ENCODE data around the gene PDLIM5.

PDLIM5 gene

GRCh38 chr4:94516999-94517398 lies 65.3 kb downstream of the PDLIM5 start:
- Histone ChIP-seq H3K23ac (ENCODE audit: low read length in 2 of 2) (no peak overlapping the region), H4K91ac (ENCODE audit: low read length) (no peak overlapping the region), H2BK5ac (ENCODE audit: low read depth, low read length, poor library complexity, severe bottlenecking) (no peak overlapping the region), H3K79me1 (replicated peaks; ENCODE audit: low read length, poor library complexity, severe bottlenecking) (peaks cover 2% of the 10 kb centered on the region), H3K4me3 (ENCODE audit: insufficient read depth in 1 of 2, low read depth in 1 of 2, low read length in 2 of 2) (no peak overlapping the region), H3K18ac (ENCODE audit: low read depth in 1 of 2, low read length in 2 of 2) (no peak overlapping the region), H3K36me3 (ENCODE audit: control insufficient read depth in 1 of 2, insufficient read depth in 2 of 2, low read depth in 1 of 2, low read length in 2 of 2) (peaks cover 0 to 8% of the 10 kb centered on the region in 2 experiments), H2BK120ac (ENCODE audit: low read depth, low read length) (no peak overlapping the region), H3K4ac (ENCODE audit: low read depth in 1 of 2, low read length in 2 of 2) (no peak overlapping the region), H3K27ac (ENCODE audit: low read length, poor library complexity, severe bottlenecking) (peak overlapping the region; percentile 12), H2AK5ac (ENCODE audit: low read length, severe bottlenecking) (peak overlapping the region; percentile 77), H3K9me3 (ENCODE audit: control insufficient read depth, low read length) (no peaks in the 10 kb centered on the region), H3K14ac (ENCODE audit: low read length in 2 of 2) (no peak overlapping the region), H2BK15ac (ENCODE audit: low read depth, poor library complexity, severe bottlenecking) (no peak overlapping the region), H2AFZ (ENCODE audit: low read depth, low read length) (no peak overlapping the region), H3K9ac (ENCODE audit: low read length) (no peak overlapping the region), H3K4me1 (ENCODE audit: control insufficient read depth, insufficient read depth, low read depth, low read length) (peaks cover 3% of the 10 kb centered on the region), H3K4me2 (ENCODE audit: low read length, poor library complexity, severe bottlenecking) (no peak overlapping the region), H4K8ac (ENCODE audit: low read length) (no peak overlapping the region), H2BK12ac (ENCODE audit: low read length in 2 of 2) (no peak overlapping the region), H3K27me3 (ENCODE audit: control insufficient read depth in 1 of 2, insufficient read depth in 1 of 2, low read length in 2 of 2) (no peaks in the 10 kb centered on the region)
- peak; percentile 26 for DNase-seq
- 75% methylated on average over 2 of the region's 5 CpGs for WGBS

GRCh38 chr4:94517492-94517891 lies 65.8 kb downstream of the PDLIM5 start:
- Histone ChIP-seq H3K4ac (ENCODE audit: low read depth in 1 of 2, low read length in 2 of 2) (no peak overlapping the region), H2AFZ (ENCODE audit: low read depth, low read length) (no peak overlapping the region), H3K14ac (ENCODE audit: low read length in 2 of 2) (no peak overlapping the region), H3K4me1 (ENCODE audit: control insufficient read depth, insufficient read depth, low read depth, low read length) (peaks cover 3% of the 10 kb centered on the region), H3K18ac (ENCODE audit: low read depth in 1 of 2, low read length in 2 of 2) (no peak overlapping the region), H2BK120ac (ENCODE audit: low read depth, low read length) (no peak overlapping the region), H3K9me3 (ENCODE audit: control insufficient read depth, low read length) (no peaks in the 10 kb centered on the region), H3K79me1 (replicated peaks; ENCODE audit: low read length, poor library complexity, severe bottlenecking) (peaks cover 2% of the 10 kb centered on the region), H3K27ac (ENCODE audit: low read length, poor library complexity, severe bottlenecking) (no peak overlapping the region), H3K4me3 (ENCODE audit: insufficient read depth in 1 of 2, low read depth in 1 of 2, low read length in 2 of 2) (no peak overlapping the region), H4K8ac (ENCODE audit: low read length) (no peak overlapping the region), H3K4me2 (ENCODE audit: low read length, poor library complexity, severe bottlenecking) (no peak overlapping the region), H2BK15ac (ENCODE audit: low read depth, poor library complexity, severe bottlenecking) (no peak overlapping the region), H2BK5ac (ENCODE audit: low read depth, low read length, poor library complexity, severe bottlenecking) (no peak overlapping the region), H3K36me3 (ENCODE audit: control insufficient read depth in 1 of 2, insufficient read depth in 2 of 2, low read depth in 1 of 2, low read length in 2 of 2) (peaks cover 0 to 8% of the 10 kb centered on the region in 2 experiments), H4K91ac (ENCODE audit: low read length) (no peak overlapping the region), H3K9ac (ENCODE audit: low read length) (no peak overlapping the region), H2BK12ac (ENCODE audit: low read length in 2 of 2) (no peak overlapping the region), H2AK5ac (ENCODE audit: low read length, severe bottlenecking) (no peak overlapping the region), H3K27me3 (ENCODE audit: control insufficient read depth in 1 of 2, insufficient read depth in 1 of 2, low read length in 2 of 2) (no peaks in the 10 kb centered on the region), H3K23ac (ENCODE audit: low read length in 2 of 2) (no peak overlapping the region)
- no CpG with 5 or more reads among the region's 1 CpG for WGBS
- DNase-seq, result no peak

GRCh38 chr4:94519019-94519418 lies 67.3 kb downstream of the PDLIM5 start:
- Histone ChIP-seq H2BK12ac (ENCODE audit: low read length in 2 of 2) (peak overlapping the region; percentile 1 to 24), H3K27me3 (ENCODE audit: control insufficient read depth in 1 of 2, insufficient read depth in 1 of 2, low read length in 2 of 2) (no peaks in the 10 kb centered on the region), H3K79me1 (replicated peaks; ENCODE audit: low read length, poor library complexity, severe bottlenecking) (peaks cover 2% of the 10 kb centered on the region), H3K23ac (ENCODE audit: low read length in 2 of 2) (no peak overlapping the region), H2BK5ac (ENCODE audit: low read depth, low read length, poor library complexity, severe bottlenecking) (no peak overlapping the region), H2AK5ac (ENCODE audit: low read length, severe bottlenecking) (no peak overlapping the region), H2BK15ac (ENCODE audit: low read depth, poor library complexity, severe bottlenecking) (no peak overlapping the region), H3K36me3 (ENCODE audit: control insufficient read depth in 1 of 2, insufficient read depth in 2 of 2, low read depth in 1 of 2, low read length in 2 of 2) (peaks cover 0 to 8% of the 10 kb centered on the region in 2 experiments), H3K4ac (ENCODE audit: low read depth in 1 of 2, low read length in 2 of 2) (no peak overlapping the region), H3K4me2 (ENCODE audit: low read length, poor library complexity, severe bottlenecking) (no peak overlapping the region), H3K9ac (ENCODE audit: low read length) (no peak overlapping the region), H2AFZ (ENCODE audit: low read depth, low read length) (no peak overlapping the region), H2BK120ac (ENCODE audit: low read depth, low read length) (no peak overlapping the region), H3K4me3 (ENCODE audit: insufficient read depth in 1 of 2, low read depth in 1 of 2, low read length in 2 of 2) (no peak overlapping the region), H3K4me1 (ENCODE audit: control insufficient read depth, insufficient read depth, low read depth, low read length) (peaks cover 3% of the 10 kb centered on the region), H3K18ac (ENCODE audit: low read depth in 1 of 2, low read length in 2 of 2) (peak overlapping the region; percentile 6 to 18), H3K14ac (ENCODE audit: low read length in 2 of 2) (no peak overlapping the region), H4K8ac (ENCODE audit: low read length) (no peak overlapping the region), H4K91ac (ENCODE audit: low read length) (no peak overlapping the region), H3K9me3 (ENCODE audit: control insufficient read depth, low read length) (no peaks in the 10 kb centered on the region), H3K27ac (ENCODE audit: low read length, poor library complexity, severe bottlenecking) (no peak overlapping the region)
- no peak for DNase-seq
- 45% methylated on average over 5 of the region's 5 CpGs for WGBS

GRCh38 chr4:94519925-94520789 lies 68.4 kb downstream of the PDLIM5 start:
- H3K23ac ChIP-seq (ENCODE audit: low read length in 2 of 2), result no peak overlapping the region
- no peak overlapping the region for H2BK5ac ChIP-seq (ENCODE audit: low read depth, low read length, poor library complexity, severe bottlenecking)
- no peak overlapping the region for H4K8ac ChIP-seq (ENCODE audit: low read length)
- no peak overlapping the region for H3K4me2 ChIP-seq (ENCODE audit: low read length, poor library complexity, severe bottlenecking)
- H3K4me3 ChIP-seq (ENCODE audit: insufficient read depth in 1 of 2, low read depth in 1 of 2, low read length in 2 of 2), result no peak overlapping the region
- peak; percentile 41 for DNase-seq
- H3K9me3 ChIP-seq (ENCODE audit: control insufficient read depth, low read length), result no peaks in the 10 kb centered on the region
- peak overlapping the region in 1 of 2 experiments; percentile 16 for H3K4ac ChIP-seq (ENCODE audit: low read depth in 1 of 2, low read length in 2 of 2)
- H3K36me3 ChIP-seq (ENCODE audit: control insufficient read depth in 1 of 2, insufficient read depth in 2 of 2, low read depth in 1 of 2, low read length in 2 of 2), result peaks cover 0 to 11% of the 10 kb centered on the region in 2 experiments
- no peak overlapping the region for H2AFZ ChIP-seq (ENCODE audit: low read depth, low read length)
- H2BK15ac ChIP-seq (ENCODE audit: low read depth, poor library complexity, severe bottlenecking), result no peak overlapping the region
- WGBS, result 0% methylated on average over 1 of the region's 4 CpGs
- H3K27ac ChIP-seq (ENCODE audit: low read length, poor library complexity, severe bottlenecking), result no peak overlapping the region
- H2BK12ac ChIP-seq (ENCODE audit: low read length in 2 of 2), result no peak overlapping the region
- peaks cover 3% of the 10 kb centered on the region for H3K79me1 ChIP-seq (replicated peaks; ENCODE audit: low read length, poor library complexity, severe bottlenecking)
- no peak overlapping the region for H3K9ac ChIP-seq (ENCODE audit: low read length)
- no peak overlapping the region for H2BK120ac ChIP-seq (ENCODE audit: low read depth, low read length)
- H3K18ac ChIP-seq (ENCODE audit: low read depth in 1 of 2, low read length in 2 of 2), result no peak overlapping the region
- no peak overlapping the region for H2AK5ac ChIP-seq (ENCODE audit: low read length, severe bottlenecking)
- no peak overlapping the region for H4K91ac ChIP-seq (ENCODE audit: low read length)
- no peaks in the 10 kb centered on the region for H3K27me3 ChIP-seq (ENCODE audit: control insufficient read depth in 1 of 2, insufficient read depth in 1 of 2, low read length in 2 of 2)
- H3K14ac ChIP-seq (ENCODE audit: low read length in 2 of 2), result no peak overlapping the region
- H3K4me1 ChIP-seq (ENCODE audit: control insufficient read depth, insufficient read depth, low read depth, low read length), result peaks cover 3% of the 10 kb centered on the region

Data from mesenchymal stem cell (in vitro differentiated cells and primary cell).